Stimulated activated CD8-positive, alpha-beta memory T cell treated with anti-CD3 and anti-CD28 coated beads, Interleukin-2, amount 100 ng/mL, for 1 hour (primary cell): ENCODE data around the gene NDUFS5.
"Not testable (repeated sequence)": the region's sequence is repeated elsewhere in the genome, so short reads cannot be mapped to it uniquely, and the experiment has no call there.

Source experiments
- DNase-seq, 2 donors: peaks; one replicate each; pipeline ENCODE4 v3.0.0-alpha.2; 2020; ENCODE audit warnings: low read depth in 2 of 2

Gene NDUFS5

DNA sequence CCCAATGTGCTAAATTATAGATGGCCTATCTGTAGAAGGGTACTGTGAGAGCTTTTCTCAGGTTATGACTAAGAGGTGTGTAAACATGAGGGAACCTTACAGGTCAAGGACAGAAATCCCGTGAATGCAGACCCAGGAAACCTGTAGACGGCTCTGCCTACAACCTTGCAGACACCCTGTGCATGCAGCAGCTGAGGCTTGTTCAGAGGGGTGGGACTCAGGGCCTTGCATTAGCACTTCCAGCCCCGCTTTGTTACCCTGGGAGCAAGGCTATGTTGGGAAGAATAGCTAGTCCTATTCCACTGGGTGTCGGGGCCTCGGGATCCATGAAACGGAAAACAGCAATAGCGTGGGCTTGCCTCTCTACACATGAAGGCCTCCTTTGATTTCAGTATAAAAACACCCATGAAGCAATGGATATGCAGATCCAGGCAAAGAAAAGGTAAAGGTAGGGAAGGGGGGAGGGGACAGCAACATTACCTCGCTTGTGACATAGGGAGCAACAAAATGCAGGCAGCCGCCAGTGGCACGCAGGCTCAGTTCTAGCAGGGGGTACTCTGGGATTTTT is 9.5 kb upstream of the NDUFS5 start:
- DNase-seq: no peak

DNA sequence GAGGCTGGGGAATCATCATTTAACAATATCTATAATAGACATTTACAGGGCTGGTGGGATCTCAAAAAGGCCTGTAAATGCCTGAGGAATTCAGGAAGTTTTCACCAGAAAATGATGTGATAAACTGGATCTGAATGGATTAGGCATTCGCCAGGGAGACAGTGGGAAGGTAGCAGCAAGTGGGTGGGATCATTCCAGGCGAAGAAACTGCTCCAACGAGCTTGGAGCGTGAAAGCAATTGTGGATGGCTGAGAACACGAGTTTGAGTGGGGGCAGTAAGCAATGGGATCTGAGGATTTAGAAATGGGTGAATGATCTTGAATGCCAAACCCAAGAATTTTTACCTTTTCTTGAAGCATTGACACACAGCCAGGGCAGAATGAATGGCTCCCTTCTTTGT is 8.9 kb upstream of the NDUFS5 start:
- DNase-seq: no peak

DNA sequence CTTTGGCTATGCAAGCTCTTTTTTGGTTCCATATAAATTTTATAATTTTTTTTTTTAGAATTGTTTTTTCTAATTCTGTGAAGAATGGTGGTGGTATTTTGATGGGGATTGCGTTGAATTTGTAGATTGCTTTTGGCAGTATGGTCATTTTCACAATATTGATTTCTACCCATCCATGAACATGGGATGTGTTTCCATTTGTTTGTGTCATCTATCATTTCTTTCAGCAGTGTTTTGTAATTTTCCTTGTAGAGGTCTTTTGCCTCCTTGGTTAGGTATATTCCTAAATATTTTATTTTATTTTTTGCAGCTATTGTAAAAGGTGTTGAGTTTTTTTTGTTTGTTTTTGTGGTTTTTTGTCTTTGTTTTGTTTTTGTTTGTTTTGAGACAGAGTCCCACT is 5.7 kb upstream of the NDUFS5 start:
- not testable (repeated sequence) for DNase-seq

DNA sequence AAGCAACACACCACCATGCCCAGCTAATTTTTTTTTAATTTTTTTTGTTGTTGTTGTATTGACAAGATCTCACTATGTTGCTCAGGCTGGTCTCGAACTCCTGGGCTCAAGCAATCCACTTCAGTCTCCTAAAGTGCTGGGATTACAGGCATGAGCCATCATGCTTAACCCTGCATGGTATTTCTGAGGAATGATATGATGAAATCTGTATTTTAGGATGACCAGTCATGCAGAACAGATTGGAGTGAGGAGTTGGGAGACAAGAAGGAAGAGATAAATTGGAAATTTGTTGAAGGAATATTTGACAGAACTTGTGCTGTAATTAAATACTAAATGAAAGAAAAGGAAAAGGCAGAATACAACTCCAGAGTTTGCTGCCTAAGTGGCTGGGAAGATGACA is 4.7 kb upstream of the NDUFS5 start:
- no peak for DNase-seq

DNA sequence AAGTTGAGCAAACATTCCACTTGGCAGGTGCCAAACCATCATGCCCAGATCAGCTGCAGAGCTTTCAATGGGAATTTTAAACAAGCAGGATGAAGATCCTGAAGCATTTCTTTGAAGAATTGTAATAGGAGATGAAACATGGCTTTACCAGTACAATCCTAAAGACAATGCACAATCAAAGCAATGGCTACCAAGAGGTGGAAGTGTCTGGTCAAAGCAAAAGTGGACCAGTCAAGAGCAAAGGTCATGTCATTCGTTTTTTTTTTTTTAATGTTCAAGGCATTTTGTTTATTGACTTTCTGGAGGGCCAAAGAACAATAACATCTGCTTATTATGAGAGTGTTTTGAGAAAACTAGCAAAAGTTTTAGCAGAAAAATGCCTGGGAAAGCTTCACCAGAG is 3.0 kb upstream of the NDUFS5 start:
- no peak for DNase-seq

DNA sequence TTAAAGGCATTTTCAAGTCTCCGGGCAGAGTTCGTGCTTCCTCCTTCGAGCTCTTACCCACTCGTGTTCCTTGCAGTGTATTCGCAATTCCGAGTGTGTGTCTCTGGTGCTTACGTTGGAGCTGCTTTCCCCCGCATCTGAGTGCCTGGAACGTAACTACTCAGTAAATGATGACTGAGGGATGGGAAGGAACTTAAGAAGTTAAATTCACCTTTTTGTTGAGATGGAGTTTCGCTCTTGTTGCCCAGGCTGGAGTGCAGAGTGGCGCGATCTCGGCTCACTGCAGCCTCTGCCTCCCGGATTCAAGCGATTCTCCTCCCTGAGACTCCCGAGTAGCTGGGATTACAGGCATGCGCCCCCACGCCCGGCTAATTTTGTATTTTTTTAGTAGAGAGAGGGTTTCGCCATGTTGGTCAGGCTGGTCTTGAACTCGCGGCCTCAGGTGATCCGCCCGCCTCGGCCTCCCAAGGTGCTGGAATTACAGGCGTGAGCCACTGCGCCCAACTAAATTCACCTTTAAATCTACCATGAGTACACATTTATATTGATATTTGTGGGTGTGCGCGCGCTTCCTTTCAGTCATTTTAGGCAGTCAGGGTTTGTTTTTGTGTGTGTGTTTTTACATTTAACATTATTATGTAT is 837 bp downstream of the NDUFS5 start:
- DNase-seq: no peak

DNA sequence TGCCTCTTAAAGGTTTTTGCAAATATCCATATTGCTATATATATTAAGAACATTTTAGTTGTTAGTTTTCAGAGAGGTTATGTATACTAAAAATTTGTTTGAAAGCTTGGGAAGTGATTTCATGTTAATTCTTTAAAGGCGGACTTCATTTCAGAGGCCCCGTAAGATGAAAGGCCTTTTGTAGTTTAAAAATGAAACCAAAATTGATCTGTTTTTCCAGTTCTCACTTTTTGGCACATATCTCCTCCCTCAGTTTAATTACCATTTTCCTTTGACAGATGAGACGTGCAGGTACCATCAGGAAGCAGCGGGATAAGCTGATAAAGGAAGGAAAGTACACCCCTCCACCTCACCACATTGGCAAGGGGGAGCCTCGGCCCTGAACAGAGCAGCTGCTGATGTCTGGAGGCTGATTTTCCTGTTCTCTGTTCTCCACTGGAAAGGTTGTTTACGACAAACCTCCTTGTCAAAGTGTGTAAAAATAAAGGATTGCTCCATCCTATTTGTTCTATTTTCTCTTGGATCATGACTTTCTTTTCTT is 8.0 kb downstream of the NDUFS5 start:
- DNase-seq: no peak

DNA sequence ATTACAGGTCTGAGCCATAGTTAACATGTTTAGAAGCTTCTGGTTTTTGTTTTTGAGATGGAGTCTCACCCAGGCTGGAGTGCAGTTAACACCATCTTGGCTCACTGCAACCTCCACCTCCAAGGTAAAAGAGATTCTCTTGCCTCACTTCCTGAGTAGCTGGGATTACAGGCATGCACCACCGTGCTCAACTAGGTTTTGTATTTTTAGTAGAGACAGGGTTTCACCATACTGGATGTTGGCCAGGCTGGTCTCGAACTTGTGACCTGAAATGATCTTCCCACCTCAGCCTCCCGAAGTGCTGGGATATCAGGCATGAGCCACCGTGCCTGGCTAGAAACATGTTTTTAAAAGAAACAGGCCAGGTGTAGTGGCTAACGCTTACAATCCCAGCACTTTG is 10.5 kb downstream of the NDUFS5 start:
- no peak for DNase-seq

DNA sequence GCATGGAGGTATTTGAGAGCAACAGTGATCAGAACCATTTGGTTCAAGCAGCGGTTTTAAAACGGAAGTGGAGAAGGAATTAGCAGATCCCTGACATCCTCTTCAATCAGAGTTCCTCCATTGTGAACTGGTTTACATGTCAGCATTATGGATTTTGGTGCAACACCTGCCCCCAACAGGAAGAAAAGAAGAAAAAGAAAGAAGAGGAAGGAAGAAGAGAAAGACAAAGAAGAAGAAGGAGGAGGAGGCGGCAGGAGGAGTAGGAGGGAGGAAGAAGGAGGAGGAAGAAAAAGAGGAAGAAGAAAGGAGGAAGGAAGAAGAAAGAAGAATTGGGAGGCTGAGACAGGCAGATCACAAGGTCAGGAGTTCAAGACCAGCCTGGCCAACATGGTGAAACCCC is 17.4 kb downstream of the NDUFS5 start:
- DNase-seq: no peak

DNA sequence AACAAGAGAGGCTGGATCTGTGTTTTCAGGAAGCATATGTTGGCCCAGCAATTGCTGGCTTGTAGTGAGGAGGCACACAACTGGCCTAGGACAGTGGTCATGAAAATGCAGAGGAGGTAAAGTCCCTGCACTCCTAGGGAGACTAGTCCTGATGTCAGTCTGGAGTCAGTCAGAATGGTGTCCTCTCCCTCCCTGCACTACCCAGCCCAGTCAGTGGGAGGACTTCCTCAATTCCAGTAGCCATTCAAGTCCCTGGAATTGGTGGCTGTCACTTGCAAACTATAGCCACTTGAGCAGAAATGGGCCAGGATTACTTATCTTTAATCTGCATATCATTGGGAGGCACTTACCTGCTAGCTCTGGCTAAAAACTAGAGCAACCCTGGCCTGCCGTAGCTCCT is 18.6 kb downstream of the NDUFS5 start:
- DNase-seq: no peak

DNA sequence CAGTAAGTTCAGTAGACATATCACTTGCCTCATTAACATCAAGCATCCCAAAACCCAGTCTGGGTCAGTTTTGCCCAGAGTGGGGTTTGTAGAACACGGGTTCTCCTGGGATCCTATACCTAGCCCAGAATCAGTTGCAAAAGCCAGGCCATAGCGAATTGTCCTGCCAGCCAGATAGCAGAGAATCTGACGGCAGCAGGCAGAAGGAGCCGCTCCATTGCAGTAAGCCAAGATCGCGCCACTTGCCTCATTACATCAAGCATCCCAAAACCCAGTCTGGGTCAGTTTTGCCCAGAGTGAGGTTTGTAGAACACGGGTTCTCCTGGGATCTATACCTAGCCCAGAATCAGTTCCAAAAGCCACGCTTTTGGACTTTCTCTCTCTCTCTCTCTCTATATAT is 19.1 kb downstream of the NDUFS5 start:
- DNase-seq: no peak

DNA sequence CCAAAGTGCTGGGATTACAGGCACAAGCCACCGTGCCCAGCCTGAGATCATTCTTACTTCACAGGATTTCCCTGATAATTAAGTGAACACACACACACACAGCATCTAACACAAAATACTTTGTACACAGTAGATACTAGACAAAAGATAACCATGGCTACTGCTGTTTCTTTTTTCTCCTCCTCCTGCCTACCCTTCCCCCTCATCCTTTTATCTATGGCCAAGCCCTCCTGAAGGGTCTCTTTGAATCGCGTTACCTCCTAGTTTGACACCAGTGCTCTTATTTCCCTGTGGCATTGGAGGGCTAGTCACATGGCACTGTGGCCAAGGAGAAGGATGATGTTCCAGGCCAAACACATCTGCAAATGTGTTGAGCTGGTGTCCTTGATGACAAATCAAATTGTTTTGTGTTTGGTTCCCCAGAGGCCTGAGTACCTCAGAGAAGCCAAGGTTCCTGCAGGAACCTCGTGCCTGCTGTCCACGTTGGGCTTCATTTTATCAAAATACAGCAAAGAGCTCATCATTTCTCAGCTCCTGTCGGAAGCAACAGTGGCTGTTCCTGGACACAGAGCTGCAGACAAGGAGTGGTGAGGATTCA is 20.6 kb downstream of the NDUFS5 start:
- DNase-seq: no peak

DNA sequence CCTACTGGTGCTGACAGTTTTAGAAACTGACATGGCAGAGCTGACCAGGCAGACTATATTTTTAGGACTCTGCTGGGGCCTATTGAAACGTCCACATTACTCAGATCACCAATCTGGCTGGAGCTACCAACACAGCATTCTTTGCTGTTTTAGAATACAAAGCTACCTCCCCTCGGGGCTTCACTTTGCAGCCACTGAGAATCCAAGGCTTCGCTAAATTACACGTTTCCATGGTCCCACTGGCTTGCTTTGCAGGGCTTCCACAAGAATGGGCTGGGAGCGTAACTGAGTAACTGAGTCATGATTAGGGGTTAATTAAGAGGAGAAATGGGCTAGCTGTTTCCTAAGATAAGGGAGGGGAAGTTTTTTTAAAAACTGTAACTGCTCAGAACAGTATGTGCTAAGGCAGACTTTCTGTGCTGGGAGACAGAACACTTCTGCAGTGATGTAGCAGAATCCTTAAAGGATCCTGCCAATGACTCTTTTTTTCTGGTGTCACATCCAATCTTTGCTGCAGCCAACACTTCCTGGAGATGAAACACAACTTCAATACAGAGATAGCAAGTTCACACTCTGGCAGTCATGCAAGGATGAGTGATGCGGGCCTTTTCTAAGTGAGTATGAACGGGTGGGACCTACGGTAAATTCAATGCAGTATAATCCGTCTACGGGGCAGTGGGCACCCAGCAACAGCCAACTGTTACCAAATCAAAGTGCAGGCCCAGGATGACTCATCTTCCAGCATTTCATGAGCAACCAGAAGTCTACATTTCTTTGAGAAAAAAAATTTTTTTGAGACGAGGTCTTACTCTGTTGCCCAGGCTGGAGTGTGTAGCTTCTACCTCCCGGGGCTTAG is 21.5 kb downstream of the NDUFS5 start:
- no peak for DNase-seq

DNA sequence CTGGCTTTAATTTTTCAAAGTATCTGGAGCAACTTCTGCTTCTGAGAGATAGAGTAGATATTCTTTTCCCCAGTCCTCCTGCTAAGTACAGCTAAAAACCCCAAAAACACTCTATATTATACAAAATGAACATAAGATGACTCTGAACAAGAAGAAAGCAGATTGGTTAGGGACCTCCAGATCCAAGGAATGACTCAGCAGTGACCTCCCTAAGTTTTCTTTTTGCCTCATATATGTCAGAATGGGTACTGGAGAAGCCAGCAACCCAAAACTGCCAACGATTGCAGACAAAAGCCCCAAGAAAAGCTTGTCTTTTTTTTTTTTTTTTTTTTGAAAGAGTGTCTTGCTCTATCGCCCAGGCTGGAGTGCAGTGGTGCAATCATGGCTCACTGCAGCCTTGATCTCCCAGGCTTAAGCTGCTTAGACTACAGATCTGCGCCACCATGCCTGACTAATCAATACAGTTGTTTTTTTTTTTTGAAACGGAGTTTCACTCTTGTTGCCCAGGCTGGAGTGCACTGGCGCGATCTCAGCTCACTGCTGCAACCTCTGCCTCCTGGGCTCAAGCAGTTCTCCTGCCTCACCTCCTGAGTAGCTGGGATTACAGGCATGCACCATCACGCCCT is 22.7 kb downstream of the NDUFS5 start:
- no peak for DNase-seq

DNA sequence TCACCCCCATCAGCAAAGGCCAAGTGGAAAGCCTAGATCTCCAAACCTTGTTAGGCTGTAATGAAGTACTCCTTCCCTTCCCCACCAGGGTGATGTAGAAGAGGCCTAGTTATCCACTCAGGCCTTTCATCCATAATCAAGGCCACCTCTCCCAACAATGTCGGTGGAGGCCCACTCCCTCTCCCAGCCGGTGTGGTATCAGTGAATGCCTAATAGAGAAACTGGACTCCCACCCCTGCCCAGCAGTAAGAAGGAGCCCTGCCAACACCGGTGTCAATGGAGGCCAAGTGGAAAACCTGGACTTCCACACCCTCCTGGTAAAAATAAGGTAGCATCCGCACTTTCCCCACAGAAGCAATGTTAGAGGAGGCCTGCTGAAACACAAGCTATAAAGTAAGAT is 23.9 kb downstream of the NDUFS5 start:
- DNase-seq: no peak

DNA sequence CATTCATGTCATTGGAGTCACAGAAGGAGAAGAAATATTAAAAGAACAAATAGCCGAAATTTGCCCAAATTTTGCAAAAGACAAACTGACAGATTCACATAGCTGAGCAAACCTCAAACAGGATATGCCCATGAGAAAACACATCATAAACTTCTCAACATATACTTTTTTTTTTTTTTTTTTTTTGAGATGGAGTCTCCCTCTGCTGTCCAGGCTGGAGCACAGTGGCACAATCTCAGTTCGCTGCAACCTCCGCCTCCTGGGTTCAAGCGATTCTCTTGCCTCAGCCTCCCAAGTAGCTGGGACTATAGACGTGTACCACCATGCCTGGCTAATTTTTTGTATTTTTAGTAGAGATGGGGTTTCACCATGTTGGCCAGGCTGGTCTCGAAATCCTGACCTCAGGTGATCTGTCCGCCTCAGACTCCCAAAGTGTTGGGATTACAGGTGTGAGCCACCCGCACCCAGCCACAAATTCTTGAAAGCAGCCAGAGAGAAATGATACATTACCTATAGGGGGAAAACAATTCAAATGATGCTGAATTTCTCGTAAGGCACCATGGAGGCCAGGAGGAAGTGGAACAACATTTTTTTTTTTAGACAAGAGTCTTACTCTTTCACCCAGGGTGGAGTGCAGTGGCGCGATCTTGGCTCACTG is 25.2 kb downstream of the NDUFS5 start:
- DNase-seq: not testable (repeated sequence)

DNA sequence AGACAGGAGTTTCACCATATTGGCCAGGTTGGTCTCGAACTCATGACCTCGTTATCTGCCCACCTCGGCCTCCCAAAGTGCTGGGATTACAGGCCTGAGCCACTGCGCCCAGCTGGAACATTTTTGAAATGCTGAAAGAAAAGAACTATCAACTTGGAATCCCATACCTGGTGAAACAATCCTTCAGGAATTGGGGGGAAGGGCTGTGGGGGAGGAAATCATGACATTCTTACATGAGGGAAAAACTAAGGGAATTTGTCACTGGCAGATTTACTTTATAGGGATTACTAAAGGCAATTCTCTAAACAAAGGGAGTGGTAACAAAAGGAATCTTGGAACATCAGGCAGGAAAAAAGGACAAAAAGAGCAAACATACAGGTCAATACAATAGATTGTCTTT is 25.8 kb downstream of the NDUFS5 start:
- DNase-seq: no peak

DNA sequence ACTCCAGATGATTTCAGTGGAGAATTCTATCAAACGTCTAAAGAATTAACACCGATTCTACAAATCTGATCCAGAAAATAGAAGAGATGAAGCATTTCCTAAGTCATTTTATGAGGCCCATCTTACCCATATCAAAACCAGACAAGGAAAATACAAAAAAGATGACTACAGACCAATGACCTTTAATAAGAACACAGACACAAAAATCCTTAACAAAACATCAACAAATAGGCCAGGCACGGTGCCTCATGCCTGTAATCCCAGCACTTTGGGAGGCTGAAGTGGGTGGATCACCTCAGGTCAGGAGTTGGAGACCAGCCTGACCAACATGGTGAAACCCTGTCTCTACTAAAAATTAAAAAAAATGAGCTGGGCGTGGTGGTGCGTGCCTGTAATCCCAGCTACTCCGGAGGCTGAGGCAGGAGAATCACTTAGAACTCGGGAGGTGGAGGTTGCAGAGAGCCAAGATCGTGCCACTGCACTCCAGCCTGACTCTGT is 29.1 kb downstream of the NDUFS5 start:
- not testable (repeated sequence) for DNase-seq

DNA sequence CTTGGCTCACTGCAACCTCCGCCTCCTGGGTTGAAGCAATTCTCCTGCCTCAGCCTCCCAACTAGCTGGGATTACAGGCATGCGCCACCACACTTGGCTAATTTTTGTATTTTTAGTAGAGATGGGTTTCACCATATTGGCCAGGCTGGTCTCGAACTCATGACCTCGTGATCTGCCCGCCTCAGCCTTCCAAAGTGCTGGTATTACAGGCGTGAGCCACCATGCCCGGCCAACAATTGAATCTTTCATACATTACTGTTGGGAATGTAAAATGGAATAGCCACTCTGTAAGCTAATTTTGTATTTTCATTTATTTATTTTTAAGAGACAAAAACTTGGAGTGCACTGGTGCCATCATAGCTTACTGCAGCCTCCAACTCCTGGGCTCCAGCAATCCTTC is 35.4 kb downstream of the NDUFS5 start:
- DNase-seq: not testable (repeated sequence)

DNA sequence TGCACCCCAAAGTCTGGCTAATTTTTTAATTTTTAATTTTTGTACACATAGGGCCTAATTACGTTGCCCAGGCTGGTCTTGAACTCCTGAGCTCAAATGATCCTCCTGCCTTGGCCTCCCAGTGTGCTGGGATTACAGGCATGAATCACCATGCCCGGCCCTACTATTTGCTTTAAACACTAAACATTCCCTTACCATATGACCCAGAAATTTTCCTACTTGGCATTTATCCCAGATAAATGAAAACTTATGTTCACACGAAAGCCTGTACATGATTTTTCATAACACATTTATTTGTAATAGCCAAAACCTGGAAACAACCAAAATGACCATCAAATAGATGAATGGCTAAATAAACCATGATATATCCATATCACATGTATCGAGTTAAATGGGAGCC is 35.8 kb downstream of the NDUFS5 start:
- no peak for DNase-seq

DNA sequence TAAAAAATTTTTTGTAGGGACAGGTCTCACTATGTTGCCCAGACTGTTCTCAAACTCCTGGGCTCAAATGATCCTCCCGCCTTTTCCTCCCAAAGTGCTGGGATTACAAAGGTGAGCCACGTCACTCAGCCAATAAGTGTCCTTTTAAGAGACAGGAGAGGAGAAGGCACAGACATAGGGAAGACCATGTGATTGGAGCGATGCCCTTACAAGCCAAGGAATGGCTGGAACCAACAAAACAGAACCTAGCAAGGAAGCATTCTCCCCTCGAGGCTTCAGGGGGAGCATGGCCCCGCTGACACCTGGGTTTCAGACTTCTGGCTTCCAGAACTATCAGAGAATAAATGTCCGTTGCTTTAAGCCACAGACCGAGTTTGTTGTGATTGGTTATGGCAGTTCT is 37.0 kb downstream of the NDUFS5 start:
- no peak for DNase-seq
